ENCODE measurements around the gene RHOV.

Gene RHOV

DNA sequence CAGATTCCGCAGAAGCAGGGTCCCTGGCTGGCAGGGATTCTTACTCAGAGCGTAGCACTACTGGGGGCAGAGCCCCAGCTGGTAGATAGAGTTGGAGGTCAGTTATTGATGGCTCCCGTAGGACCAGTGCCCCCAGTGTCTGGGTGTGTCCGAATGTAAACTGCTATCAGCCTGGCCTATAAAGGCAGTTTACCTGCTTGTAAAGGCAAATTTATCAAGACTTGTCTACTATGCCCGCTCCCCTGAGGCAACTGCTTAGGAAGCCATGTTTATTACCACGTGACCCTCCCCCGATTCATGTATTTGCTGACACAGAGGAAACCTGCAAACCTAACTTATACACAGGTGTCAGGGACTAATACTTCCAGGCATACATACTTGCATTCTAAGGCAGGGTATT is 44.9 kb downstream of the RHOV start (continued):
- TF ChIP-seq, protein P1, sequence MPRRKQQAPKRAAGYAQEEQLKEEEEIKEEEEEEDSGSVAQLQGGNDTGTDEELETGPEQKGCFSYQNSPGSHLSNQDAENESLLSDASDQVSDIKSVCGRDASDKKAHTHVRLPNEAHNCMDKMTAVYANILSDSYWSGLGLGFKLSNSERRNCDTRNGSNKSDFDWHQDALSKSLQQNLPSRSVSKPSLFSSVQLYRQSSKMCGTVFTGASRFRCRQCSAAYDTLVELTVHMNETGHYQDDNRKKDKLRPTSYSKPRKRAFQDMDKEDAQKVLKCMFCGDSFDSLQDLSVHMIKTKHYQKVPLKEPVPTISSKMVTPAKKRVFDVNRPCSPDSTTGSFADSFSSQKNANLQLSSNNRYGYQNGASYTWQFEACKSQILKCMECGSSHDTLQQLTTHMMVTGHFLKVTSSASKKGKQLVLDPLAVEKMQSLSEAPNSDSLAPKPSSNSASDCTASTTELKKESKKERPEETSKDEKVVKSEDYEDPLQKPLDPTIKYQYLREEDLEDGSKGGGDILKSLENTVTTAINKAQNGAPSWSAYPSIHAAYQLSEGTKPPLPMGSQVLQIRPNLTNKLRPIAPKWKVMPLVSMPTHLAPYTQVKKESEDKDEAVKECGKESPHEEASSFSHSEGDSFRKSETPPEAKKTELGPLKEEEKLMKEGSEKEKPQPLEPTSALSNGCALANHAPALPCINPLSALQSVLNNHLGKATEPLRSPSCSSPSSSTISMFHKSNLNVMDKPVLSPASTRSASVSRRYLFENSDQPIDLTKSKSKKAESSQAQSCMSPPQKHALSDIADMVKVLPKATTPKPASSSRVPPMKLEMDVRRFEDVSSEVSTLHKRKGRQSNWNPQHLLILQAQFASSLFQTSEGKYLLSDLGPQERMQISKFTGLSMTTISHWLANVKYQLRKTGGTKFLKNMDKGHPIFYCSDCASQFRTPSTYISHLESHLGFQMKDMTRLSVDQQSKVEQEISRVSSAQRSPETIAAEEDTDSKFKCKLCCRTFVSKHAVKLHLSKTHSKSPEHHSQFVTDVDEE (CRISPR knock-in tag; IDR thresholded peaks at IDR 0.05), result no peak
- no peak for TF ChIP-seq ZNF70 (CRISPR knock-in tag; IDR thresholded peaks at IDR 0.05)

DNA sequence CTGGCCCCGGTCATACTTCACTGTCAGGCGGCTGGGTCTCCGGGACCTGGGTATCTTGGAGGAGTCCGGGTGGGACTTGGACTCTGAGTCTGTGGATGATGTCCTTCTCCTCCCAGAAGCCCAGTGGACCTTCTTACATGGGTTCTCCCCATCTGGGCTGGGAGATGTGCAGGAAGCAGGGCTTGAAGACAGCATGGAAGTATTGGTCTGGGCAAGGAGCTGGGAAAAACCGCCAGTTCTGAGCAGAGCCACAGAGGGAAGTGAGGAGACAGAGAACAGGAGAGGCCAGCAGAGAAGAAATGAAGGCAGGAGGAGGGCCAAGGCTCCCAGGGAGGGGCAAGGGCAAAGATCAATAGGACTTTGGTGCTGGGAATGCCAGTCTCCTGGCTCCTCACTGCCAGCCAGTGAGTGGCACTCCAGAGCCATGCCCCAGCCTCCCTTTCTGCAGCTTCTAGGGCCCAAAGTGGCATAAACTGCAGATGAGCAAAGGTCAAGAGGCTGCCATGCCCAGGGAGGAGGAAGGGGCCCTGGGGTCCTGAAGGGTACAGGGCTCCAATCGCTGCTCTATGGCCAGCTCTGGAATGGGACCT is 45.5 kb downstream of the RHOV start, which contains the start of gene PPP1R14D:
PPP1R14D (minus strand) TSS at position 262 of the 590 bp plus-strand sequence; CDS start at position 195, 67 bp downstream.
- no peak for ATAC-seq
- TF ChIP-seq ZNF8 (CRISPR knock-in tag; IDR thresholded peaks at IDR 0.05), result no peak
- TF ChIP-seq ZFP30 (CRISPR knock-in tag; IDR thresholded peaks at IDR 0.05), result no peak
- TF ChIP-seq SNAI2 (CRISPR knock-in tag; IDR thresholded peaks at IDR 0.05), result no peak
- no peak for TF ChIP-seq ZNF565 (CRISPR knock-in tag; conservative IDR thresholded peaks at IDR 0.05; ENCODE audit: low read depth)

DNA sequence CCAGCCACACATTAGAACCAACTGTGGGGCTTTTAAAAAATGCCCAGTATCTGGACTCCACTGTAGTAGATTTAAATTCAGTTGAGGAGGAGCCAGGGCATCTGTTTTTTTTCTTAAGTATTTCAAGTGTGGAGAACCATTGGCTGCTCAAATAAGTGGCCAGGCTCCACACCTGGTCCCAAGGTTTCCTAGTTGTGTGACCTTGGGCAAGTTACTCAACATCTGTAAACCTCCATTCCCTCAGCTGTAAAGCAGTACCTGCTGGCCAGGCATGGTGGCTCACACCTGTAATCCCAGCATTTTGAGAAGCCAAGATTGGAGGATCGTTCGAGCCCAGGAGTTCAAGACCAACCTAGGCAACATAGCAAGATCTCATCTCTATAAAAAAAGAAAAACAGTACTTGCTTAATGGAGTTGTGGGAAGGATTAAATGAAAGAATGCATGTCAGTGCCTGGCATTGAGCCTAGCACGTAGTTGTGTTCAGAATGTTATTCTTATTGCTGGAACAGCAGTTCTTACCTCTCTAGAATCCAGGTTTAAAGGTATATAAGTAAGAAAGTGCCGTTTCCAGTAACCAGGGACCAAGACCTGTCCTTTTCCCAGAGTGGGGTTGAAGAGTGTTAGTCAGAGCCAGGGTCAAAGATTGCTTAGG is 47.5 kb downstream of the RHOV start:
- no peak for TF ChIP-seq ZNF8 (CRISPR knock-in tag; IDR thresholded peaks at IDR 0.05)
- TF ChIP-seq TOX (CRISPR knock-in tag; IDR thresholded peaks at IDR 0.05; ENCODE audit: borderline replicate concordance), result no peak
- TF ChIP-seq, protein P2, sequence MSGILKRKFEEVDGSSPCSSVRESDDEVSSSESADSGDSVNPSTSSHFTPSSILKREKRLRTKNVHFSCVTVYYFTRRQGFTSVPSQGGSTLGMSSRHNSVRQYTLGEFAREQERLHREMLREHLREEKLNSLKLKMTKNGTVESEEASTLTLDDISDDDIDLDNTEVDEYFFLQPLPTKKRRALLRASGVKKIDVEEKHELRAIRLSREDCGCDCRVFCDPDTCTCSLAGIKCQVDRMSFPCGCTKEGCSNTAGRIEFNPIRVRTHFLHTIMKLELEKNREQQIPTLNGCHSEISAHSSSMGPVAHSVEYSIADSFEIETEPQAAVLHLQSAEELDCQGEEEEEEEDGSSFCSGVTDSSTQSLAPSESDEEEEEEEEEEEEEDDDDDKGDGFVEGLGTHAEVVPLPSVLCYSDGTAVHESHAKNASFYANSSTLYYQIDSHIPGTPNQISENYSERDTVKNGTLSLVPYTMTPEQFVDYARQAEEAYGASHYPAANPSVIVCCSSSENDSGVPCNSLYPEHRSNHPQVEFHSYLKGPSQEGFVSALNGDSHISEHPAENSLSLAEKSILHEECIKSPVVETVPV (CRISPR knock-in tag; IDR thresholded peaks at IDR 0.05), result no peak
- TF ChIP-seq, protein P3, sequence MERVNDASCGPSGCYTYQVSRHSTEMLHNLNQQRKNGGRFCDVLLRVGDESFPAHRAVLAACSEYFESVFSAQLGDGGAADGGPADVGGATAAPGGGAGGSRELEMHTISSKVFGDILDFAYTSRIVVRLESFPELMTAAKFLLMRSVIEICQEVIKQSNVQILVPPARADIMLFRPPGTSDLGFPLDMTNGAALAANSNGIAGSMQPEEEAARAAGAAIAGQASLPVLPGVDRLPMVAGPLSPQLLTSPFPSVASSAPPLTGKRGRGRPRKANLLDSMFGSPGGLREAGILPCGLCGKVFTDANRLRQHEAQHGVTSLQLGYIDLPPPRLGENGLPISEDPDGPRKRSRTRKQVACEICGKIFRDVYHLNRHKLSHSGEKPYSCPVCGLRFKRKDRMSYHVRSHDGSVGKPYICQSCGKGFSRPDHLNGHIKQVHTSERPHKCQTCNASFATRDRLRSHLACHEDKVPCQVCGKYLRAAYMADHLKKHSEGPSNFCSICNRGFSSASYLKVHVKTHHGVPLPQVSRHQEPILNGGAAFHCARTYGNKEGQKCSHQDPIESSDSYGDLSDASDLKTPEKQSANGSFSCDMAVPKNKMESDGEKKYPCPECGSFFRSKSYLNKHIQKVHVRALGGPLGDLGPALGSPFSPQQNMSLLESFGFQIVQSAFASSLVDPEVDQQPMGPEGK (CRISPR knock-in tag; IDR thresholded peaks at IDR 0.05; ENCODE audit: borderline replicate concordance), result no peak
- no peak for TF ChIP-seq CSDC2 (CRISPR knock-in tag; IDR thresholded peaks at IDR 0.05)
- no peak for TF ChIP-seq SNAI2 (CRISPR knock-in tag; IDR thresholded peaks at IDR 0.05)
- TF ChIP-seq, protein P1 (CRISPR knock-in tag; IDR thresholded peaks at IDR 0.05), result no peak
- no peak for ATAC-seq

DNA sequence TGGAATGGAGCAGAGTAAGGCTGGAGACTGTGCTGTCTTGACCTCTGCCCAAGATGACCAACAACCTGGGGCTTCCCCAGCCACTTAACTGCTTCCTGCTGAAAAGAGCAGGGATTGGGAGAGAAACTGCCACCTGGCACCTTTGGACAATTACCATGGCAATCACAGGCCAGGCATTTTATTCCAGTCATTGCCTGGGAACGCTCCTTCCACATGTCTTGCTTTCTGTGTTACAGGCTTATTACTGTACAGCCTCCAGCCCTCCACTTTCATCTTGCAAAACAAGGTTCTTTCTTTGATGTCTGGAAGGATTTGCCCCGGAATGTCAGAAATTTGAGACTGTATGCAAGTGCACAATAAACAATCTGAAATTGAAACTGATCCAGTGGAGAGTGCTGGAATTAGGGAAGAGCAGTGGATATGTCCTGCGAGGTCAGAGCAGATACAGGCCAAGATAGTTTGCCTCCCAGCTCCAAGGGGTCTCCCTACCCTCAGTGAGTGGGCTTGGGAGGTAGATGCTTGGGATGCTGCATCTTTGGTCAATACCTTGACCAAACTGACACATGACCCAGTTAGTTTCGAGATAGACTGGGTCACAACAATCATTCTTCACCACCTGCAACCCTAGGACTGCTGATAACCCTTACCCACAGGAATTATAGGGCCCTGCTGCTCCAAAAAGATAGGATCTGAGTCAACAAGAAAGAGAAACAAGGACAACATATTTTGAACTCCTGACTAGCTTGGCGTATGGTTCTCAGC is 48.2 kb downstream of the RHOV start:
- peak; percentile 67 for ATAC-seq
- TF ChIP-seq ARNTL (CRISPR knock-in tag; IDR thresholded peaks at IDR 0.05; ENCODE audit: borderline replicate concordance, low read depth) (no peak), ISL1 (CRISPR knock-in tag; IDR thresholded peaks at IDR 0.05) (no peak), GLIS3 (CRISPR knock-in tag; IDR thresholded peaks at IDR 0.05) (no peak), ZFP30 (CRISPR knock-in tag; IDR thresholded peaks at IDR 0.05) (no peak), RARB (CRISPR knock-in tag; IDR thresholded peaks at IDR 0.05) (no peak), BACH2 (CRISPR knock-in tag; IDR thresholded peaks at IDR 0.05; ENCODE audit: borderline replicate concordance) (no peak), OSR1 (CRISPR knock-in tag; IDR thresholded peaks at IDR 0.05) (no peak), ZC3H10 (CRISPR knock-in tag; IDR thresholded peaks at IDR 0.05) (no peak), CSDC2 (CRISPR knock-in tag; IDR thresholded peaks at IDR 0.05) (no peak)
- TF ChIP-seq, protein P2 (CRISPR knock-in tag; IDR thresholded peaks at IDR 0.05), result no peak
- TF ChIP-seq, protein P3 (CRISPR knock-in tag; IDR thresholded peaks at IDR 0.05; ENCODE audit: borderline replicate concordance), result no peak
- TF ChIP-seq, protein P1 (CRISPR knock-in tag; IDR thresholded peaks at IDR 0.05), result no peak
